Activated naive CD4-positive, alpha-beta T cell treated with anti-CD3 and anti-CD28 coated beads for 36 hours (primary cell): ENCODE data around the gene RETNLB. TPM values are rescaled to one million over a fixed set of nuclear protein-coding genes. Genes with fewer than 3 reads are reported as not detected.

ENCODE experiments used
- CTCF ChIA-PET: fragments of 350-600 bp; sonication (Branson Sonifier 250); formaldehyde crosslinking; loops from one replicate; lab custom pipeline; 2021; ENCODE audit warnings: antibody characterized with exemption; lab: Charles Lee
- DNase-seq: peaks from one replicate; pipeline ENCODE4 v3.0.0-alpha.2; 2020
- H3K27ac Mint-ChIP-seq: one replicate; pipeline ENCODE4 v1.8.0; 2021; ENCODE audit warnings: mild to moderate bottlenecking, mixed read lengths
- H3K27me3 Mint-ChIP-seq: one replicate; pipeline ENCODE4 v1.8.0; 2021; ENCODE audit warnings: low read depth, mixed read lengths
- H3K36me3 Mint-ChIP-seq: one replicate; pipeline ENCODE4 v1.8.0; 2021; ENCODE audit warnings: low read depth, mixed read lengths
- H3K4me1 Mint-ChIP-seq: one replicate; pipeline ENCODE4 v1.8.0; 2021; ENCODE audit warnings: low read depth, mixed read lengths
- H3K4me3 Mint-ChIP-seq: one replicate; pipeline ENCODE4 v1.8.0; 2021; ENCODE audit warnings: mild to moderate bottlenecking, moderate library complexity, mixed read lengths
- H3K9me3 Mint-ChIP-seq: one replicate; pipeline ENCODE4 v1.8.0; 2021; ENCODE audit warnings: mixed read lengths
- intact Hi-C: fragments of 100-400 bp; cut with micrococcal nuclease; formaldehyde crosslinking; loops from one replicate; pipeline ENCODE4 v1.15.1; 2023
- total RNA-seq, 2 experiments: library from RNA; stranded (reverse); gene quantifications; one replicate each; pipeline ENCODE4 v1.2.3, GENCODE V29; 2021

The RETNLB gene
- total RNA-seq, 2 experiments from 2014 or later, result not detected

- Mint-ChIP-seq H3K4me1 (peaks cover 3% of the 10 kb centered on the region), H3K9me3 (no peaks in the 10 kb centered on the region), H3K4me3 (no peak overlapping the region), H3K36me3 (no peaks in the 10 kb centered on the region), H3K27ac (no peak overlapping the region), H3K27me3 (no peaks in the 10 kb centered on the region)
- no peak for DNase-seq
- intact Hi-C loops, result no loop called here
- CTCF ChIA-PET, result no interaction called here
These were observed 28.3 kb downstream of the RETNLB start for GRCh38 chr3:108728934-108729333.

DNA sequence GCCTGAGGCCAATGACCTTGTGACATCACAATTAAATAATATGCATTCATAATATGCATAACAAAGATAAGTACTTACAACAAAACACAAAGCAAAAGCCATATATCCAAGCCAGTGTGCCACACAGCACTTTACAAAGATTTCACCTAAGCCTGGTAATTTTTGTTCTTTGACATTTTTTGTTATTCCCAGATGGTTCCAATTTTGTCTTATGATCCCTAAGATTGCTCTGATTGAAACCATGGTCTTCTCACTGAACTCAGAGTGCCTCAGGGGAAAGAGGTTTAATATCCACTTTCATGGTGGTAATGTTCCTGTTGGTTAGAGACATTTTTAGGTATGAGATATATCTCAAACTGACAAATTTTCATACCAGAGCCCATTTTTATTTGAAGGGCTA, 29.1 kb downstream of the RETNLB start:
- no peak for DNase-seq
- Mint-ChIP-seq H3K27me3 (no peaks in the 10 kb centered on the region), H3K4me3 (no peak overlapping the region), H3K27ac (no peak overlapping the region), H3K36me3 (no peaks in the 10 kb centered on the region), H3K9me3 (no peaks in the 10 kb centered on the region), H3K4me1 (peaks cover 3% of the 10 kb centered on the region)
- CTCF ChIA-PET, result no interaction called here
- intact Hi-C loops, result no loop called here

- intact Hi-C loops, result no loop called here
- CTCF ChIA-PET, result no interaction called here
- H3K27ac Mint-ChIP-seq, result no peak overlapping the region
These were observed 33.1 kb downstream of the RETNLB start for GRCh38 chr3:108724101-108724500.

DNA sequence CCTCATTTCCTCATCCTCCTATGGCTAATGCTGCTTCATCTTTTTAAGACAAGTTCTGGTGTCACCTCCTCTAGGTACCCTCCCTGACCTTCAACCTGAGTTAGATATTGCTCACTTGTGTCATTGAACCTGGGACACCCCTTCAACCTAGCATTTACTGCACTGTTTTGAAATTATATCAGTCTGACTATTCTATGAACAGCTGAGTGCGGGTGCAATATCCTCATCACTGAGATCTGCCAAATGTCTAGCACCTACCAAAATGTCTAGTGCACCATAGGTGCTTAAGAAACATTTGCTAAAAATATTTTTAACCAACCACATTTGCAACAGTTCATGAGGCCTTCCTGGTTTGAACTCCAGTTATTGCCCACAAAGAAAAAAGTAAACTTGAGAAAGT, 34.5 kb downstream of the RETNLB start:
- Mint-ChIP-seq H3K9me3 (peaks cover 11% of the 10 kb centered on the region), H3K4me1 (peaks cover 3% of the 10 kb centered on the region), H3K27me3 (no peaks in the 10 kb centered on the region), H3K27ac (no peak overlapping the region), H3K36me3 (no peaks in the 10 kb centered on the region), H3K4me3 (no peak overlapping the region)
- intact Hi-C loops, result no loop called here
- CTCF ChIA-PET, result no interaction called here
- DNase-seq, result no peak

More at GRCh38 chr3:108724101-108724500, 33.1 kb downstream of the RETNLB start:
- no peak overlapping the region for H3K4me3 Mint-ChIP-seq
- no peaks in the 10 kb centered on the region for H3K27me3 Mint-ChIP-seq
- peaks cover 11% of the 10 kb centered on the region for H3K9me3 Mint-ChIP-seq
- peaks cover 3% of the 10 kb centered on the region for H3K4me1 Mint-ChIP-seq
- DNase-seq, result no peak
- no peaks in the 10 kb centered on the region for H3K36me3 Mint-ChIP-seq

DNA sequence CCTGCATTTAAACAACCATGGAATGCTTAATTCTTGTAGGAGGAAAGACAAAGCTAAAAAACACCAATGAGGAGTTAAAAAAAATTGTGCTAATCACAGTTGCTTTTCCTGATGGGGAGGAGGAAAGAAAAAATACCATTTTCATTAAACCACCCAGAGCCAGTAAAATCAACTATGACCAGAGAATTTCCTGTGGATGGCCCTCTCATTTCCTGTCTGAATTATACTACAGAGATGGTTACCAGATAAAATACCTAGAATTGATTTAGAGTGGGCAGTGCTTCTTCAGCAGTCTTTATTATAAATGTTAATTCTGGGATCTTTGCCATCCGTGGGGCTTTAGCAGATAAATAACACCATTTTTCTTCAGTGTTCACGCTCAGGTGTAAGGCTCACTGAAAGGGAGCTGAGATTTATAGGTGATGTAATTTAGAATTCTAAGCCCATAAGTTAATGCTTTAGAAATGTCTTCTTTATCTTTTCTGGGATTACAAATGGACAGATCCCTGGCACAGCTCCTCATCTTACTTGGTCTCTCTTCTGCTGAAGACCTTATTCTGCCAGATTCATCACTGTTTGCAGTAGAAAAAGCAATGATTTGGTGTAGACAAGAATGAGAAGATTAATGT, 37.9 kb downstream of the RETNLB start:
- peaks cover 11% of the 10 kb centered on the region for H3K9me3 Mint-ChIP-seq
- H3K4me3 Mint-ChIP-seq, result no peak overlapping the region
- H3K4me1 Mint-ChIP-seq, result peaks cover 3% of the 10 kb centered on the region
- intact Hi-C loops, result no loop called here
- H3K27ac Mint-ChIP-seq, result no peak overlapping the region
- H3K36me3 Mint-ChIP-seq, result no peaks in the 10 kb centered on the region
- no peak for DNase-seq
- H3K27me3 Mint-ChIP-seq, result no peaks in the 10 kb centered on the region
- CTCF ChIA-PET, result interaction anchor here (0.7 to 1.4 kb wide), 3 partner anchors 11 to 305 kb away, joined by 3 read pairs; no protein-coding TSS in a partner anchor

DNA sequence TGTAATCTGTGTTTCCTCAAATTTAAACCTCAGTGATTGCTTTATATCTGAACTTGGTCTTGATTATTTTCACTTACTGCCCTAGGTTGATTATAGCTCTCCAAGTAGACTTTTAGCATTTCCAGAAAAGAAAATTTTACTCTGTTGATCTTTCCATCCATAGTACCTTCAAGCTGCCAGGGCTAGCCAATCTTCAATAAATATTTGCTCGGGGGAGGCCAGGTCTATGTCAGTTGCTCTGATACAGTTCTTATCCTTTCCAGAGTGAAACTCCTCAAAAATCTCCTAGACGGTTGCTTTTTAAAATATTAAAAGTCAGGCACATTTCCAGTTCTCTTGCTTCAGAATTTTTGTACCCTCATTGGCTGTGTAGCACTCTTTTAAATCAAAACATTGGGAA, 38.8 kb downstream of the RETNLB start:
- Mint-ChIP-seq H3K27ac (no peak overlapping the region), H3K4me3 (no peak overlapping the region), H3K27me3 (no peaks in the 10 kb centered on the region), H3K4me1 (no peaks in the 10 kb centered on the region), H3K36me3 (no peaks in the 10 kb centered on the region), H3K9me3 (peaks cover 11% of the 10 kb centered on the region)
- no peak for DNase-seq
- CTCF ChIA-PET, result interaction anchor here (0.7 to 1.4 kb wide), 3 partner anchors 9 to 50 kb away, joined by 3 read pairs; no protein-coding TSS in a partner anchor
- intact Hi-C loops, result no loop called here

- Mint-ChIP-seq H3K4me1 (no peaks in the 10 kb centered on the region), H3K9me3 (no peaks in the 10 kb centered on the region), H3K27ac (no peak overlapping the region), H3K27me3 (no peaks in the 10 kb centered on the region), H3K36me3 (no peaks in the 10 kb centered on the region), H3K4me3 (no peak overlapping the region)
- no peak for DNase-seq
- CTCF ChIA-PET, result no interaction called here
- intact Hi-C loops, result no loop called here
These were observed 43.4 kb downstream of the RETNLB start for GRCh38 chr3:108713816-108714215.

DNA sequence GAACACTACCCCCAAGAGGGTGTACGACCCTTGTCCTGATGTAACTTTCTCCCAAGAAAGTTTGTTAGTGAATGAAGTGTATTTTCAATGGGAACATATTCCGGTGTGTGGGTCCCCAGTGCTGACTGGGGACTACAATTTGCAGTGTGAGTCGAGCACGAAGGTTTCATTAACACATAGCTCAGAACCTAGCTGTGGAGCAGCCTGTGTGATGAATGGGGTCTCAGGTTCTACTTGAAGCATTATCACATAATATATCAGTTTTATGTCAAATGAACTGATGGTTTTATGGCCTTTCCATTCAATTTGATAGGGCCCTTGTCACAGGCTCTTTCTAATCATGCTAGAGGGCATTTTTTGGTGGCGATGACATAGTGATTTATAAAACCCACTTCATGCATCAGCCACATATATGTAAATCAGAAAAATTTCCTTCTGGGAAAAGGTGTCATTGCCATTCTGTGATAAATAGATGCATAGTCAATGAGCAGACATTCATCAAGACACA, 44.1 kb downstream of the RETNLB start:
- intact Hi-C loops, result no loop called here
- Mint-ChIP-seq H3K4me3 (no peak overlapping the region), H3K4me1 (no peaks in the 10 kb centered on the region), H3K36me3 (no peaks in the 10 kb centered on the region), H3K27ac (no peak overlapping the region), H3K27me3 (no peaks in the 10 kb centered on the region), H3K9me3 (no peaks in the 10 kb centered on the region)
- no peak for DNase-seq
- CTCF ChIA-PET, result no interaction called here

Other genes starting within 250 kb of the RETNLB start
- under 1 TPM in 1 of 2 experiments, not detected in 1; 0.07 TPM for gene MYH15, start 246.8 kb downstream of the RETNLB start, total RNA-seq
- gene CIP2A, start 168.0 kb downstream of the RETNLB start, total RNA-seq, result 10 to 100 TPM; 34.7 to 39.9 TPM
- gene DZIP3, start 167.7 kb downstream of the RETNLB start, total RNA-seq, result 10 to 100 TPM; 11.2 to 12.2 TPM
- gene TRAT1, start 65.4 kb upstream of the RETNLB start, total RNA-seq, result 10 to 100 TPM; 17.7 to 19.8 TPM
- not detected for gene GUCA1C, start 196.5 kb upstream of the RETNLB start, total RNA-seq